K562 (cell line): ENCODE data around the gene DAB2IP. TPM values are rescaled to one million over a fixed set of nuclear protein-coding genes. Genes with fewer than 3 reads are reported as not detected.

Experiments used
- ATAC-seq: fragments of 200-7000 bp; cut with Tn5 transposase; 3 replicates; pipeline ENCODE4 v1.9.1; 2020; ENCODE audit warnings: moderate library complexity
- BruUV-seq: library from RNA; stranded (reverse); fragments of 400-500 nt; replicated peaks from 2 replicates; lab custom pipeline; 2021; lab: Mats Ljungman, UMichigan
- CTCF ChIA-PET: fragments of 300-600 bp; formaldehyde crosslinking; extraction: SDS; loops from one replicate; lab custom pipeline; 2021; ENCODE audit warnings: low intra/inter-chr PET ratio; lab: Yijun Ruan, JAX
- POLR2A ChIA-PET: fragments of 300-600, 350-650 bp; sonication (Branson Sonifier 250); formaldehyde crosslinking; extraction: SDS; loops from one replicate; lab custom pipeline; 2021; ENCODE audit warnings: antibody characterized with exemption, inconsistent platforms; lab: Yijun Ruan, JAX
- DNase-seq, 4 experiments: peaks; one replicate each; pipeline versions ENCODE4 v3.0.0 to v3.0.0-alpha.2; 2011 to 2018; ENCODE audit warnings: low spot score in 3 of 4, mixed read lengths in 3 of 4; ENCODE audit errors: extremely low read depth in 1 of 4
- FAIRE-seq: peaks from 2 replicates; lab custom pipeline; 2011; peaks lifted over from hg19 to GRCh38; lab: Jason Lieb, UNC
- H2AFZ ChIP-seq: 2 replicates; pipeline ENCODE4 v1.6.0; 2011; ENCODE audit warnings: low read depth, low read length, control low read depth, inconsistent platforms
- H3K27ac ChIP-seq: fragments of 200-600 bp; 3 replicates; pipeline ENCODE4 v1.8.0; 2011; ENCODE audit warnings: low read depth, mild to moderate bottlenecking, control low read depth, inconsistent platforms, low read length, moderate library complexity, mixed read lengths; ENCODE audit errors: extremely low read depth
- H3K27me3 ChIP-seq, 2 experiments: fragments of 300-600 bp in 1 of 2; 2 replicates in 1 of 2; 3 replicates in 1 of 2; pipeline versions ENCODE4 v1.6.0 to v1.8.0; 2011; ENCODE audit warnings: inconsistent platforms in 2 of 2, low read length in 2 of 2, mild to moderate bottlenecking in 1 of 2, mixed read lengths in 1 of 2, moderate library complexity in 1 of 2; ENCODE audit not compliant: control insufficient read depth in 2 of 2, insufficient read depth in 2 of 2
- H3K36me3 ChIP-seq: fragments of 300-600 bp; 3 replicates; pipeline ENCODE4 v1.8.0; 2011; ENCODE audit warnings: mild to moderate bottlenecking, low read length, inconsistent platforms; ENCODE audit not compliant: control insufficient read depth, insufficient read depth
- H3K4me1 ChIP-seq, 2 experiments: fragments of 200-600 bp in 1 of 2; replicated peaks in 1 of 2; 2 replicates in 1 of 2; 3 replicates in 1 of 2; pipeline versions ENCODE4 v1.5.1 to v1.8.0; 2011; ENCODE audit warnings: inconsistent platforms in 2 of 2, low read length in 2 of 2, mild to moderate bottlenecking in 1 of 2, mixed read lengths in 1 of 2, moderate library complexity in 1 of 2; ENCODE audit not compliant: control insufficient read depth in 2 of 2, insufficient read depth in 2 of 2
- H3K4me2 ChIP-seq: 2 replicates; pipeline ENCODE4 v1.6.1; 2011; ENCODE audit warnings: low read length, control low read depth, inconsistent platforms, mixed read lengths; ENCODE audit not compliant: insufficient read depth
- H3K4me3 ChIP-seq: fragments of 200-600 bp; sonication (generic), shearing (Covaris generic); 2 replicates; pipeline ENCODE4 v1.5.1; 2016; ENCODE audit warnings: control low read depth, inconsistent platforms
- H3K79me2 ChIP-seq: fragments of 200-600 bp; 3 replicates; pipeline ENCODE4 v1.8.0; 2011; ENCODE audit warnings: low read length, inconsistent platforms; ENCODE audit not compliant: control insufficient read depth, insufficient read depth
- H3K9ac ChIP-seq, 2 experiments: 2 replicates each; pipeline versions ENCODE4 v1.6.0 to v1.6.1; 2011; ENCODE audit warnings: low read depth in 2 of 2, low read length in 2 of 2, control low read depth in 1 of 2, inconsistent platforms in 1 of 2, mild to moderate bottlenecking in 1 of 2, mixed read lengths in 1 of 2; ENCODE audit not compliant: insufficient read depth in 1 of 2
- H3K9me1 ChIP-seq: one replicate; pipeline ENCODE4 v1.6.0; 2011; ENCODE audit warnings: inconsistent platforms, mild to moderate bottlenecking, low read length, moderate library complexity; ENCODE audit not compliant: control insufficient read depth, insufficient read depth
- H3K9me3 ChIP-seq: replicated peaks from 2 replicates; pipeline ENCODE4 v1.5.1; 2011; ENCODE audit warnings: low read depth, low read length, inconsistent platforms; ENCODE audit not compliant: control insufficient read depth, insufficient read depth
- H4K20me1 ChIP-seq: replicated peaks from 2 replicates; pipeline ENCODE4 v1.6.1; 2011; ENCODE audit warnings: low read length, inconsistent platforms, mixed read lengths; ENCODE audit not compliant: control insufficient read depth, insufficient read depth
- RNF2 ChIP-seq: sonication (generic); IDR thresholded peaks from 2 replicates; pipeline ENCODE4 v1.6.1; 2016
- SMAD2 ChIP-seq: fragments of 150-350 bp; IDR thresholded peaks from 2 replicates; pipeline ENCODE4 v1.6.1; 2014; ENCODE audit warnings: low read depth, mild to moderate bottlenecking, low read length
- YY1 ChIP-seq, 3 experiments: IDR thresholded peaks; 2 replicates each; pipeline ENCODE4 v1.6.1; 2011; ENCODE audit warnings: low read length in 2 of 3, mild to moderate bottlenecking in 2 of 3, moderate library complexity in 2 of 3, borderline replicate concordance in 1 of 3, control low read depth in 1 of 3, low read depth in 1 of 3; ENCODE audit not compliant: insufficient read depth in 3 of 3, insufficient replicate concordance in 2 of 3, control insufficient read depth in 1 of 3, insufficient read length in 1 of 3; ENCODE audit errors: extremely low read depth in 1 of 3
- ZNF134 ChIP-seq: fragments of 250-450 bp; sonication (Bioruptor Pico); conservative IDR thresholded peaks from 2 replicates; pipeline ENCODE4 v1.4.0; 2020
- ZNF324 ChIP-seq: fragments of 250-450 bp; sonication (Bioruptor Pico); IDR thresholded peaks from 2 replicates; pipeline ENCODE4 v1.4.0; 2020; ENCODE audit warnings: mild to moderate bottlenecking
- WGBS: fragments of 100-300 bp; shearing (Covaris generic); methylation state at CpG from one replicate; pipeline ENCODE4 v1.1.6; 2016; ENCODE audit warnings: low coverage, mixed read lengths; ENCODE audit not compliant: insufficient coverage; ENCODE audit errors: missing lambda C conversion rate; 5-methylcytosine and 5-hydroxymethylcytosine counted together
- in situ Hi-C: fragments of 300-500 bp; cut with MboI; formaldehyde crosslinking; loops from 4 replicates; pipeline ENCODE4 v1.15.0; 2018; ENCODE audit warnings: inconsistent platforms, mixed read lengths
- intact Hi-C: fragments of 100-400 bp; cut with micrococcal nuclease; formaldehyde crosslinking; loops from 2 replicates; pipeline ENCODE4 v1.14.2; 2022
- polyA plus RNA-seq, 8 experiments: library from polyadenylated mRNA; depleted of rRNA in 4 of 8; stranded (reverse) in 5 of 8; unstranded in 3 of 8; fragments of >200 nt; fragmentation: Nextera tagmentation in 2 of 8; fragmentation: Illumina TruSeq in 1 of 8; extraction: Ambion mirVana in 2 of 8; extraction: Trizol in 1 of 8; gene quantifications; 2 replicates each; pipeline versions ENCODE4 v1.2.1 to v1.2.3, GENCODE V29; 2011 to 2014; ENCODE audit warnings: inconsistent platforms in 1 of 8, missing spikeins in 1 of 8
- total RNA-seq, 7 experiments: library from RNA; depleted of rRNA in 6 of 7; stranded (reverse); fragments of >200 nt in 6 of 7; fragmentation: Illumina TruSeq in 2 of 7; extraction: Trizol in 2 of 7; gene quantifications; 2 replicates each; pipeline versions ENCODE4 v1.2.1 to v1.2.3, GENCODE V29; 2011 to 2021; ENCODE audit warnings: low replicate concordance in 1 of 7
- TF ChIP-seq, protein P1 (sequence below): fragments of 250-450 bp; sonication (Bioruptor Pico); IDR thresholded peaks from 2 replicates; pipeline ENCODE4 v1.8.0; 2022; ENCODE audit warnings: moderate library complexity, mild to moderate bottlenecking, inconsistent platforms
- TF ChIP-seq, protein P2 (sequence below): sonication (generic); formaldehyde crosslinking; IDR thresholded peaks from 2 replicates; pipeline ENCODE4 v1.8.0; 2022; ENCODE audit warnings: missing genetic modification reagents, mild to moderate bottlenecking, borderline replicate concordance

The DAB2IP gene
- total and polyA plus RNA-seq, 9 of the 15 experiments (the other 6 are each of a cell fraction or from before 2014, with no cell fraction given): 0.04 to 0.31 (median 0.08) TPM; not detected in 5

DNA sequence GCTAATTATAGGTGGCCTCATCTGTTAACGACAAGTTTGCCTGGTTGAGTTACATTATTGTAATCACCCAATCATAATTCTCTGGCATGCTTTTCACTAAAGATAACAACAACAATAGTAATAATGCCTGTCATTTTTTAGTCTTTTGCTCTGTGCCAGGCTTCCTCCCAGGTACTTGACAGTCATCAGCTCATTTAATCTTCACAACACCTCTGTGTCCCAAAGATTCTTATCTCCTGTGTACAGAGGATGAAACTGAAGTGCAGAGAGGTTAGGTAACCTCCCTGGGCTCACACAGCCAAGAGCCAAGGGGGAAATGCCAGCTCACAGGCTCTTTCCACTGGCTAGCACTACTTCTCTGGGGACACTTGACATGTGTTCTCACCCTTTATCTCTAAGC, 77.5 kb downstream of the DAB2IP start:
- Histone ChIP-seq H3K9ac (no peak overlapping the region), H3K4me1 (no peaks in the 10 kb centered on the region), H3K4me2 (no peak overlapping the region), H3K79me2 (no peaks in the 10 kb centered on the region), H3K9me1 (no peaks in the 10 kb centered on the region), H3K9me3 (no peaks in the 10 kb centered on the region), H3K27me3 (peaks cover 0 to 60% of the 10 kb centered on the region in 2 experiments; a peak in 3 of 5 replicates), H3K4me3 (no peak overlapping the region), H3K27ac (no peak overlapping the region), H2AFZ (no peak overlapping the region), H3K36me3 (no peaks in the 10 kb centered on the region), H4K20me1 (peaks cover 3% of the 10 kb centered on the region; the same call in 1 of the 2 replicates)
- intact Hi-C loops: no loop called here
- CTCF ChIA-PET: no interaction called here
- no peak for ATAC-seq
- POLR2A ChIA-PET: interaction anchor here (1.0 kb wide), 1 partner anchor 58 kb away, joined by 4 read pairs; no protein-coding TSS in a partner anchor
- WGBS: 0% methylated on average over 1 of the region's 1 CpG
- FAIRE-seq: no peak
- no peak for DNase-seq
- in situ Hi-C loops: no loop called here
- no TSS peak for BruUV-seq
- no peak for TF ChIP-seq SMAD2
- no peak for TF ChIP-seq YY1 (IDR thresholded peaks at IDR 0.05; ENCODE audit: borderline replicate concordance in 1 of 3, control insufficient read depth in 1 of 3, extremely low read depth in 1 of 3, insufficient read depth in 3 of 3, insufficient read length in 1 of 3, insufficient replicate concordance in 2 of 3, low read depth in 1 of 3, low read length in 2 of 3)
- no peak for TF ChIP-seq ZNF134 (CRISPR knock-in tag)
- no peak for TF ChIP-seq ZNF324 (CRISPR knock-in tag)
- TF ChIP-seq, protein P1, sequence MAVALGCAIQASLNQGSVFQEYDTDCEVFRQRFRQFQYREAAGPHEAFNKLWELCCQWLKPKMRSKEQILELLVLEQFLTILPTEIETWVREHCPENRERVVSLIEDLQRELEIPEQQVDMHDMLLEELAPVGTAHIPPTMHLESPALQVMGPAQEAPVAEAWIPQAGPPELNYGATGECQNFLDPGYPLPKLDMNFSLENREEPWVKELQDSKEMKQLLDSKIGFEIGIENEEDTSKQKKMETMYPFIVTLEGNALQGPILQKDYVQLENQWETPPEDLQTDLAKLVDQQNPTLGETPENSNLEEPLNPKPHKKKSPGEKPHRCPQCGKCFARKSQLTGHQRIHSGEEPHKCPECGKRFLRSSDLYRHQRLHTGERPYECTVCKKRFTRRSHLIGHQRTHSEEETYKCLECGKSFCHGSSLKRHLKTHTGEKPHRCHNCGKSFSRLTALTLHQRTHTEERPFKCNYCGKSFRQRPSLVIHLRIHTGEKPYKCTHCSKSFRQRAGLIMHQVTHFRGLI: no peak
- no peak for TF ChIP-seq RNF2
- TF ChIP-seq, protein P2, sequence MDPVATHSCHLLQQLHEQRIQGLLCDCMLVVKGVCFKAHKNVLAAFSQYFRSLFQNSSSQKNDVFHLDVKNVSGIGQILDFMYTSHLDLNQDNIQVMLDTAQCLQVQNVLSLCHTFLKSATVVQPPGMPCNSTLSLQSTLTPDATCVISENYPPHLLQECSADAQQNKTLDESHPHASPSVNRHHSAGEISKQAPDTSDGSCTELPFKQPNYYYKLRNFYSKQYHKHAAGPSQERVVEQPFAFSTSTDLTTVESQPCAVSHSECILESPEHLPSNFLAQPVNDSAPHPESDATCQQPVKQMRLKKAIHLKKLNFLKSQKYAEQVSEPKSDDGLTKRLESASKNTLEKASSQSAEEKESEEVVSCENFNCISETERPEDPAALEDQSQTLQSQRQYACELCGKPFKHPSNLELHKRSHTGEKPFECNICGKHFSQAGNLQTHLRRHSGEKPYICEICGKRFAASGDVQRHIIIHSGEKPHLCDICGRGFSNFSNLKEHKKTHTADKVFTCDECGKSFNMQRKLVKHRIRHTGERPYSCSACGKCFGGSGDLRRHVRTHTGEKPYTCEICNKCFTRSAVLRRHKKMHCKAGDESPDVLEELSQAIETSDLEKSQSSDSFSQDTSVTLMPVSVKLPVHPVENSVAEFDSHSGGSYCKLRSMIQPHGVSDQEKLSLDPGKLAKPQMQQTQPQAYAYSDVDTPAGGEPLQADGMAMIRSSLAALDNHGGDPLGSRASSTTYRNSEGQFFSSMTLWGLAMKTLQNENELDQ (CRISPR knock-in tag): no peak
